ENCODE measurements around the gene CDH13.

- TF ChIP-seq CTCF (conservative IDR thresholded peaks at IDR 0.05; ENCODE audit: low read depth, low read length), result no peak
- TF ChIP-seq EZH2 (IDR thresholded peaks at IDR 0.05; ENCODE audit: borderline replicate concordance, low read depth, low read length, poor library complexity, severe bottlenecking), result no peak
These were observed 617.3 kb downstream of the CDH13 start for GRCh38 chr16:83244057-83244456.

Measured in A673 (cell line).